HFFc6 (cell line): ENCODE measurements around the gene SLC35B2. TPM values are rescaled to one million over a fixed set of nuclear protein-coding genes. Genes with fewer than 3 reads are reported as not detected.
A peak's percentile ranks its signal among the peaks of the same experiment; 100 is the strongest.

Source experiments
- DNase-seq: peaks from one replicate; pipeline ENCODE4 v3.0.0-alpha.2; 2018
- H3K27ac Mint-ChIP-seq: 2 replicates; pipeline ENCODE4 v1.8.0; 2020; ENCODE audit warnings: mild to moderate bottlenecking, mixed read lengths
- H3K27me3 Mint-ChIP-seq: 2 replicates; pipeline ENCODE4 v1.8.0; 2021; ENCODE audit warnings: mild to moderate bottlenecking, moderate library complexity, mixed read lengths; ENCODE audit not compliant: insufficient read depth
- H3K36me3 Mint-ChIP-seq: 2 replicates; pipeline ENCODE4 v1.8.0; 2021; ENCODE audit warnings: low read depth, mixed read lengths
- H3K4me1 Mint-ChIP-seq: 2 replicates; pipeline ENCODE4 v1.8.0; 2020; ENCODE audit warnings: low read depth, mixed read lengths
- H3K4me3 Mint-ChIP-seq: 2 replicates; pipeline ENCODE4 v1.8.0; 2020; ENCODE audit warnings: mild to moderate bottlenecking, moderate library complexity, mixed read lengths
- H3K9me3 Mint-ChIP-seq: 2 replicates; pipeline ENCODE4 v1.8.0; 2020; ENCODE audit warnings: mild to moderate bottlenecking, mixed read lengths
- total RNA-seq, 6 experiments: library from RNA; stranded (reverse); fragmentation: NEBNext Ultra II Directional; extraction: Animal tissue kit (Norgen Biotek cat#: 25700); gene quantifications; 2 replicates in 1 of 6; 3 replicates in 5 of 6; pipeline ENCODE4 v1.2.3, GENCODE V29; 2021
- TF ChIP-seq, protein P1 (sequence below): fragments of 200-600 bp; sonication (generic); IDR thresholded peaks from 2 replicates; pipeline ENCODE4 v1.5.0; 2021; ENCODE audit warnings: antibody characterized with exemption, mild to moderate bottlenecking

Gene SLC35B2
- total RNA-seq, 6 experiments from 2014 or later, result 108 to 132 (median 120) TPM

- peaks cover 39% of the 10 kb centered on the region for H3K4me1 Mint-ChIP-seq
- DNase-seq, result peak; percentile 71
- H3K27ac Mint-ChIP-seq, result peak overlapping the region; percentile 98
- TF ChIP-seq, protein P1, sequence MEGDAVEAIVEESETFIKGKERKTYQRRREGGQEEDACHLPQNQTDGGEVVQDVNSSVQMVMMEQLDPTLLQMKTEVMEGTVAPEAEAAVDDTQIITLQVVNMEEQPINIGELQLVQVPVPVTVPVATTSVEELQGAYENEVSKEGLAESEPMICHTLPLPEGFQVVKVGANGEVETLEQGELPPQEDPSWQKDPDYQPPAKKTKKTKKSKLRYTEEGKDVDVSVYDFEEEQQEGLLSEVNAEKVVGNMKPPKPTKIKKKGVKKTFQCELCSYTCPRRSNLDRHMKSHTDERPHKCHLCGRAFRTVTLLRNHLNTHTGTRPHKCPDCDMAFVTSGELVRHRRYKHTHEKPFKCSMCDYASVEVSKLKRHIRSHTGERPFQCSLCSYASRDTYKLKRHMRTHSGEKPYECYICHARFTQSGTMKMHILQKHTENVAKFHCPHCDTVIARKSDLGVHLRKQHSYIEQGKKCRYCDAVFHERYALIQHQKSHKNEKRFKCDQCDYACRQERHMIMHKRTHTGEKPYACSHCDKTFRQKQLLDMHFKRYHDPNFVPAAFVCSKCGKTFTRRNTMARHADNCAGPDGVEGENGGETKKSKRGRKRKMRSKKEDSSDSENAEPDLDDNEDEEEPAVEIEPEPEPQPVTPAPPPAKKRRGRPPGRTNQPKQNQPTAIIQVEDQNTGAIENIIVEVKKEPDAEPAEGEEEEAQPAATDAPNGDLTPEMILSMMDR, result peak; percentile 57
- H3K36me3 Mint-ChIP-seq, result peaks cover 44% of the 10 kb centered on the region
- peaks cover 15% of the 10 kb centered on the region for H3K27me3 Mint-ChIP-seq
- peaks cover 12% of the 10 kb centered on the region for H3K9me3 Mint-ChIP-seq
- H3K4me3 Mint-ChIP-seq, result peak overlapping the region; percentile 98
These were observed 11.2 kb downstream of the SLC35B2 start for GRCh38 chr6:44245912-44246662.

GRCh38 chr6:44245391-44245911 lies 11.9 kb downstream of the SLC35B2 start:
- no peak for DNase-seq
- H3K27me3 Mint-ChIP-seq, result peaks cover 14% of the 10 kb centered on the region
- H3K27ac Mint-ChIP-seq, result peak overlapping the region; percentile 25
- peaks cover 32% of the 10 kb centered on the region for H3K4me1 Mint-ChIP-seq
- TF ChIP-seq, protein P1, result no peak
- H3K4me3 Mint-ChIP-seq, result peak overlapping the region; percentile 98
- peaks cover 12% of the 10 kb centered on the region for H3K9me3 Mint-ChIP-seq
- H3K36me3 Mint-ChIP-seq, result peaks cover 37% of the 10 kb centered on the region

- Mint-ChIP-seq H3K36me3 (peaks cover 16% of the 10 kb centered on the region), H3K27me3 (peaks cover 9% of the 10 kb centered on the region), H3K9me3 (peaks cover 12% of the 10 kb centered on the region), H3K27ac (no peak overlapping the region), H3K4me3 (no peak overlapping the region), H3K4me1 (peaks cover 16% of the 10 kb centered on the region)
- TF ChIP-seq, protein P1, result no peak
- DNase-seq, result no peak
These were observed 14.0 kb downstream of the SLC35B2 start for GRCh38 chr6:44243345-44243744.

GRCh38 chr6:44238687-44239350 lies 18.5 kb downstream of the SLC35B2 start:
- Mint-ChIP-seq H3K9me3 (no peaks in the 10 kb centered on the region), H3K27ac (peak overlapping the region; percentile 96)
- TF ChIP-seq, protein P1, result no peak

GRCh38 chr6:44237813-44238433 lies 19.4 kb downstream of the SLC35B2 start:
- DNase-seq, result no peak
- H3K4me1 Mint-ChIP-seq, result peaks cover 50% of the 10 kb centered on the region

More at GRCh38 chr6:44238687-44239350, 18.5 kb downstream of the SLC35B2 start:
- no peaks in the 10 kb centered on the region for H3K36me3 Mint-ChIP-seq
- no peak for DNase-seq
- peak overlapping the region; percentile 86; the same call in 1 of the 2 replicates for H3K4me3 Mint-ChIP-seq
- H3K27me3 Mint-ChIP-seq, result peaks cover 2% of the 10 kb centered on the region; the same call in 1 of the 2 replicates
- H3K4me1 Mint-ChIP-seq, result peaks cover 45% of the 10 kb centered on the region

More at GRCh38 chr6:44237813-44238433, 19.4 kb downstream of the SLC35B2 start:
- Mint-ChIP-seq H3K36me3 (no peaks in the 10 kb centered on the region), H3K4me3 (peak overlapping the region; percentile 86), H3K27me3 (peaks cover 4% of the 10 kb centered on the region), H3K9me3 (no peaks in the 10 kb centered on the region), H3K27ac (peak overlapping the region; percentile 96)
- TF ChIP-seq, protein P1, result peak; percentile 99
